Mononuclear cell (primary cell): Measurements from ENCODE around the gene C17orf78. TPM values are rescaled to one million over a fixed set of nuclear protein-coding genes. Genes with fewer than 3 reads are reported as not detected.
"Not testable (repeated sequence)": the region's sequence is repeated elsewhere in the genome, so short reads cannot be mapped to it uniquely, and the experiment has no call there.

Experiments
- H3K27me3 ChIP-seq: 2 replicates; pipeline ENCODE4 v1.6.0; 2011; ENCODE audit warnings: low read length, control low read depth; ENCODE audit not compliant: insufficient read depth
- H3K4me1 ChIP-seq: 2 replicates; pipeline ENCODE4 v1.5.1; 2011; ENCODE audit warnings: mild to moderate bottlenecking, low read length, control low read depth; ENCODE audit not compliant: insufficient read depth
- H3K4me3 ChIP-seq: 2 replicates; pipeline ENCODE4 v1.5.1; 2011; ENCODE audit warnings: mild to moderate bottlenecking, low read length, moderate library complexity
- H3K9me3 ChIP-seq: 2 replicates; pipeline ENCODE4 v1.5.1; 2011; ENCODE audit warnings: low read depth, mild to moderate bottlenecking, control low read depth, low read length
- total RNA-seq: library from RNA; depleted of rRNA; stranded (reverse); fragments of >200 nt; gene quantifications from one replicate; pipeline ENCODE4 v1.2.3, GENCODE V29; 2012

The C17orf78 gene
- total RNA-seq, 1 donor, result not detected

GRCh38 chr17:37365589-37365988 is 10.2 kb upstream of the C17orf78 start:
- no peaks in the 10 kb centered on the region for H3K9me3 ChIP-seq
- no peak overlapping the region for H3K4me3 ChIP-seq
- no peaks in the 10 kb centered on the region for H3K27me3 ChIP-seq
- no peaks in the 10 kb centered on the region for H3K4me1 ChIP-seq

- no peaks in the 10 kb centered on the region for H3K9me3 ChIP-seq
- no peaks in the 10 kb centered on the region for H3K27me3 ChIP-seq
- H3K4me1 ChIP-seq, result peaks cover 5% of the 10 kb centered on the region
- H3K4me3 ChIP-seq, result no peak overlapping the region
Observed at GRCh38 chr17:37368577-37368976, 7.2 kb upstream of the C17orf78 start.

GRCh38 chr17:37373530-37374159 is 2.1 kb upstream of the C17orf78 start:
- Histone ChIP-seq H3K27me3 (no peaks in the 10 kb centered on the region), H3K9me3 (no peaks in the 10 kb centered on the region), H3K4me1 (peaks cover 7% of the 10 kb centered on the region), H3K4me3 (no peak overlapping the region)

GRCh38 chr17:37382056-37382455 is 6.3 kb downstream of the C17orf78 start:
- Histone ChIP-seq H3K27me3 (no peaks in the 10 kb centered on the region), H3K4me1 (no peaks in the 10 kb centered on the region), H3K4me3 (no peak overlapping the region), H3K9me3 (no peaks in the 10 kb centered on the region)

- Histone ChIP-seq H3K27me3 (no peaks in the 10 kb centered on the region), H3K4me3 (no peak overlapping the region), H3K4me1 (no peaks in the 10 kb centered on the region), H3K9me3 (no peaks in the 10 kb centered on the region)
Observed at GRCh38 chr17:37384560-37385149, 8.9 kb downstream of the C17orf78 start.

- no peaks in the 10 kb centered on the region for H3K9me3 ChIP-seq
- no peaks in the 10 kb centered on the region for H3K4me1 ChIP-seq
- no peak overlapping the region for H3K4me3 ChIP-seq
- no peaks in the 10 kb centered on the region for H3K27me3 ChIP-seq
Observed at GRCh38 chr17:37385474-37385990, 9.7 kb downstream of the C17orf78 start.

- Histone ChIP-seq H3K4me1 (no peaks in the 10 kb centered on the region), H3K9me3 (no peaks in the 10 kb centered on the region), H3K27me3 (no peaks in the 10 kb centered on the region), H3K4me3 (no peak overlapping the region)
Observed at GRCh38 chr17:37386462-37386861, 10.7 kb downstream of the C17orf78 start.

- H3K4me1 ChIP-seq, result no peaks in the 10 kb centered on the region
- H3K27me3 ChIP-seq, result no peaks in the 10 kb centered on the region
- no peak overlapping the region for H3K4me3 ChIP-seq
- no peaks in the 10 kb centered on the region for H3K9me3 ChIP-seq
Observed at GRCh38 chr17:37388266-37388665, 12.5 kb downstream of the C17orf78 start.

- no peak overlapping the region for H3K4me3 ChIP-seq
- H3K9me3 ChIP-seq, result no peaks in the 10 kb centered on the region
- no peaks in the 10 kb centered on the region for H3K4me1 ChIP-seq
- H3K27me3 ChIP-seq, result no peaks in the 10 kb centered on the region
Observed at GRCh38 chr17:37389160-37389559, 13.4 kb downstream of the C17orf78 start.

- Histone ChIP-seq H3K27me3 (no peaks in the 10 kb centered on the region), H3K4me3 (no peak overlapping the region), H3K4me1 (no peaks in the 10 kb centered on the region), H3K9me3 (no peaks in the 10 kb centered on the region)
Observed at GRCh38 chr17:37391146-37391545, 15.4 kb downstream of the C17orf78 start.

- Histone ChIP-seq H3K9me3 (no peaks in the 10 kb centered on the region), H3K27me3 (no peaks in the 10 kb centered on the region), H3K4me3 (no peak overlapping the region), H3K4me1 (no peaks in the 10 kb centered on the region)
Observed at GRCh38 chr17:37392024-37392590, 16.3 kb downstream of the C17orf78 start.

- Histone ChIP-seq H3K27me3 (no peaks in the 10 kb centered on the region), H3K9me3 (no peaks in the 10 kb centered on the region), H3K4me3 (no peak overlapping the region), H3K4me1 (no peaks in the 10 kb centered on the region)
Observed at GRCh38 chr17:37393352-37393751, 17.6 kb downstream of the C17orf78 start.

GRCh38 chr17:37399265-37399803 is 23.5 kb downstream of the C17orf78 start:
- Histone ChIP-seq H3K9me3 (no peaks in the 10 kb centered on the region), H3K4me3 (no peak overlapping the region), H3K4me1 (no peaks in the 10 kb centered on the region)

GRCh38 chr17:37400505-37400904 is 24.7 kb downstream of the C17orf78 start:
- Histone ChIP-seq H3K27me3 (no peaks in the 10 kb centered on the region), H3K9me3 (no peaks in the 10 kb centered on the region), H3K4me1 (peaks cover 2% of the 10 kb centered on the region), H3K4me3 (no peak overlapping the region)

More at GRCh38 chr17:37399265-37399803, 23.5 kb downstream of the C17orf78 start:
- H3K27me3 ChIP-seq, result no peaks in the 10 kb centered on the region

- H3K4me1 ChIP-seq, result peaks cover 20% of the 10 kb centered on the region
- not testable (repeated sequence) for H3K4me3 ChIP-seq, H3K9me3 ChIP-seq, H3K27me3 ChIP-seq
Observed at GRCh38 chr17:37405522-37405921, 29.7 kb downstream of the C17orf78 start.
